Spleen (tissue), 11 donors: Measurements from ENCODE around the gene FES. TPM values are rescaled to one million over a fixed set of nuclear protein-coding genes. Genes with fewer than 3 reads are reported as not detected.

Experiments
- DNase-seq: peaks from one replicate; pipeline ENCODE4 v3.0.0-alpha.2; 2020
- H3K27ac ChIP-seq, 8 donors: fragments of 200-600 bp; sonication (generic) in 7 of 8; 1 replicate in 4 of 8; 2 replicates in 4 of 8; pipeline versions ENCODE4 v1.5.0 to v1.8.0; 2016 to 2021; ENCODE audit warnings: inconsistent platforms in 4 of 8, mild to moderate bottlenecking in 4 of 8, moderate library complexity in 1 of 8
- H3K27me3 ChIP-seq, 7 donors: fragments of 200-600 bp; sonication (generic) in 6 of 7; replicated peaks in 1 of 7; 1 replicate in 4 of 7; 2 replicates in 3 of 7; pipeline versions ENCODE4 v1.5.0 to v1.8.0; 2016 to 2021; ENCODE audit warnings: inconsistent platforms in 3 of 7, mild to moderate bottlenecking in 1 of 7
- H3K36me3 ChIP-seq, 6 donors: fragments of 200-600 bp; sonication (generic) in 5 of 6; 1 replicate in 4 of 6; 2 replicates in 2 of 6; pipeline versions ENCODE4 v1.5.0 to v1.8.0; 2016 to 2021; ENCODE audit warnings: inconsistent platforms in 2 of 6
- H3K4me1 ChIP-seq, 6 donors: fragments of 200-600 bp; sonication (generic) in 5 of 6; 1 replicate in 3 of 6; 2 replicates in 3 of 6; pipeline versions ENCODE4 v1.5.0 to v1.8.0; 2016 to 2021; ENCODE audit warnings: inconsistent platforms in 3 of 6
- H3K4me3 ChIP-seq, 8 donors: fragments of 200-600 bp; sonication (generic) in 7 of 8; 1 replicate in 4 of 8; 2 replicates in 4 of 8; pipeline versions ENCODE4 v1.5.0 to v1.8.0; 2016 to 2021; ENCODE audit warnings: inconsistent platforms in 4 of 8, mild to moderate bottlenecking in 4 of 8, moderate library complexity in 2 of 8
- H3K9me3 ChIP-seq, 8 donors: fragments of 200-600 bp; sonication (generic) in 7 of 8; 1 replicate in 4 of 8; 2 replicates in 4 of 8; pipeline versions ENCODE4 v1.5.0 to v1.8.0; 2016 to 2021; ENCODE audit warnings: inconsistent platforms in 4 of 8
- POLR2A ChIP-seq, 3 donors: fragments of 450-650 bp; IDR thresholded peaks; one replicate each; pipeline ENCODE4 v1.5.1; 2017; ENCODE audit warnings: antibody characterized with exemption in 3 of 3, mild to moderate bottlenecking in 1 of 3
- POLR2AphosphoS5 ChIP-seq, 3 donors: sonication (generic); formaldehyde crosslinking; IDR thresholded peaks; one replicate each; pipeline ENCODE4 v1.5.1; 2017; ENCODE audit warnings: antibody characterized with exemption in 3 of 3
- WGBS, 5 donors: extraction: QIAGEN DNeasy Blood & Tissue Kit in 3 of 5; methylation state at CpG; one replicate each; pipeline versions ENCODE4 v1.1.5 to v1.1.7; 2013 to 2018; 5-methylcytosine and 5-hydroxymethylcytosine counted together
- intact Hi-C: fragments of 100-400 bp; cut with DNase I; formaldehyde crosslinking; loops from one replicate; pipeline ENCODE4 v1.15.0; 2023; ENCODE audit warnings: low total_unique reads
- polyA plus RNA-seq, 3 donors: library from polyadenylated mRNA; stranded (reverse); fragments of 200-250 nt; gene quantifications; one replicate each; pipeline ENCODE4 v1.2.1, GENCODE V29; 2013
- total RNA-seq, 7 donors: library from RNA; depleted of rRNA in 3 of 7; stranded (reverse); fragments of >200 nt in 3 of 7; fragmentation: NEBNext Ultra II Directional in 4 of 7; extraction: Animal tissue kit (Norgen Biotek cat#: 25700) in 4 of 7; gene quantifications; one replicate each; pipeline versions ENCODE4 v1.1.0 to v1.2.1, GENCODE V29; 2016 to 2021
- TF ChIP-seq, protein P1 (sequence below), 11 experiments: fragments of 200-600 bp in 7 of 11; fragments of 450-650 bp in 4 of 11; sonication (generic) in 4 of 11; IDR thresholded peaks in 8 of 11; conservative IDR thresholded peaks in 3 of 11; 1 replicate in 7 of 11; 2 replicates in 4 of 11; pipeline versions ENCODE4 v1.4.0 to v1.8.0; 2016 to 2021; ENCODE audit warnings: antibody characterized with exemption in 11 of 11, inconsistent platforms in 4 of 11, mild to moderate bottlenecking in 1 of 11
- donor health status: healthy with polysubstance abuse.
- donor health status: DM: no; HTN: no; CAD: no; lungs with moderate emphysema.
- donor health status: DM: no; HTN: no; CAD: no.
- donor health status: Bipolar disorder and iron deficiency.
- donor health status: healthy.
- donor health status: DM: no; HTN: no; CAD: no.
- donor health status: DM: yes; HTN: yes; CAD: no.

The FES gene
- total and polyA plus RNA-seq, 10 donors: 39.5 to 369 (median 240) TPM

DNA sequence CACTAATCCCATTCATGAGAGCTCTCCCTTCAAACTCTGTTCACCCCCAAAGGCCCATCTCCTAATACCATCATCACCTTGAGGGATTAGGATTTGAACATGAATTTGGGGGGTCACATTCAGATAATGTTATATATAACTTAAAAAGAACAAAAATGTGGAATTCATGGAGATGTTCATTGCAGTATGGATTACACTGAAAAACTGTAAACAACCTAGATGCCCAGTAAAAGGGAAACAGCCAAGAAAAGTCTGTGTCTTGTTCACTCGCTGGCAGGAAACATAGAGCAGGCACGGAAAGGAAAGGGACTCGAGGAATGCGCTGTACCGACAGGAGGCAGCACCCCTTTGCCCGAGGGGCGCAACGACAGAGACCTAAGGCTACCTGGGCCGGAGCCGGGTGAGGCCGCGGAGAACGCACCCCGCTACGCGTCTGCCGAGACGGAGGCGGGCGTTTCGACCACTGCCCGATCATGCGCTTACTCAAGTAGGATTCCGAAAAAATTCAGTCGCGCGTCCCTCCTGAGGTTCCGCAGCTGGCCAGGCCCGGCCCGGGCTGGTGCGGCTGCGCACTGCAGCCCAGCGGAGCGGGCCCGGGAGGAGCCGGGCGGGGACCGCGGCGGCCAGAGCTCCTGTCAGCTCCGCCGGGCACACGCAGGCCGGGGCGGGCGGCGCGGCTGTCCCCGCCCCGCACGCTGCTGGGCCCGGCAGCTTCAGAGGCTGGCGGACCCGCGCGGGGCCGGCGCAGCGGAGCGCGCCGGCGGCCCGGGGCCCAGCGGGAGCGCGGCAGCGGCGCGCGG, 17.9 kb downstream of the FES start:
- no peaks in the 10 kb centered on the region for H3K27me3 ChIP-seq
- peak overlapping the region; percentile 93 to 99 (median 95) for H3K27ac ChIP-seq
- WGBS, 5 donors: 0 to 1% (median 0%) methylated on average over 13 to 71 of the region's 71 CpGs
- peak overlapping the region; percentile 60 to 92 (median 72) for H3K4me3 ChIP-seq
- H3K36me3 ChIP-seq: peaks cover 0 to 29% (median 26%) of the 10 kb centered on the region in 6 donors
- TF ChIP-seq, protein P1, sequence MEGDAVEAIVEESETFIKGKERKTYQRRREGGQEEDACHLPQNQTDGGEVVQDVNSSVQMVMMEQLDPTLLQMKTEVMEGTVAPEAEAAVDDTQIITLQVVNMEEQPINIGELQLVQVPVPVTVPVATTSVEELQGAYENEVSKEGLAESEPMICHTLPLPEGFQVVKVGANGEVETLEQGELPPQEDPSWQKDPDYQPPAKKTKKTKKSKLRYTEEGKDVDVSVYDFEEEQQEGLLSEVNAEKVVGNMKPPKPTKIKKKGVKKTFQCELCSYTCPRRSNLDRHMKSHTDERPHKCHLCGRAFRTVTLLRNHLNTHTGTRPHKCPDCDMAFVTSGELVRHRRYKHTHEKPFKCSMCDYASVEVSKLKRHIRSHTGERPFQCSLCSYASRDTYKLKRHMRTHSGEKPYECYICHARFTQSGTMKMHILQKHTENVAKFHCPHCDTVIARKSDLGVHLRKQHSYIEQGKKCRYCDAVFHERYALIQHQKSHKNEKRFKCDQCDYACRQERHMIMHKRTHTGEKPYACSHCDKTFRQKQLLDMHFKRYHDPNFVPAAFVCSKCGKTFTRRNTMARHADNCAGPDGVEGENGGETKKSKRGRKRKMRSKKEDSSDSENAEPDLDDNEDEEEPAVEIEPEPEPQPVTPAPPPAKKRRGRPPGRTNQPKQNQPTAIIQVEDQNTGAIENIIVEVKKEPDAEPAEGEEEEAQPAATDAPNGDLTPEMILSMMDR (IDR thresholded peaks at IDR 0.05 in 8 of 11, conservative IDR thresholded peaks at IDR 0.05 in 3 of 11): peak; percentile 43 to 90 (median 83)
- TF ChIP-seq POLR2AphosphoS5 (IDR thresholded peaks at IDR 0.05) (peak; percentile 83 to 89 (median 86)), POLR2A (IDR thresholded peaks at IDR 0.05) (peak in 2 of 3 donors; percentile 11 to 17)
- DNase-seq: peak; percentile 94
- intact Hi-C loops: no loop called here
- H3K9me3 ChIP-seq: no peaks in the 10 kb centered on the region
- peaks cover 15 to 54% (median 26%) of the 10 kb centered on the region in 6 donors for H3K4me1 ChIP-seq

DNA sequence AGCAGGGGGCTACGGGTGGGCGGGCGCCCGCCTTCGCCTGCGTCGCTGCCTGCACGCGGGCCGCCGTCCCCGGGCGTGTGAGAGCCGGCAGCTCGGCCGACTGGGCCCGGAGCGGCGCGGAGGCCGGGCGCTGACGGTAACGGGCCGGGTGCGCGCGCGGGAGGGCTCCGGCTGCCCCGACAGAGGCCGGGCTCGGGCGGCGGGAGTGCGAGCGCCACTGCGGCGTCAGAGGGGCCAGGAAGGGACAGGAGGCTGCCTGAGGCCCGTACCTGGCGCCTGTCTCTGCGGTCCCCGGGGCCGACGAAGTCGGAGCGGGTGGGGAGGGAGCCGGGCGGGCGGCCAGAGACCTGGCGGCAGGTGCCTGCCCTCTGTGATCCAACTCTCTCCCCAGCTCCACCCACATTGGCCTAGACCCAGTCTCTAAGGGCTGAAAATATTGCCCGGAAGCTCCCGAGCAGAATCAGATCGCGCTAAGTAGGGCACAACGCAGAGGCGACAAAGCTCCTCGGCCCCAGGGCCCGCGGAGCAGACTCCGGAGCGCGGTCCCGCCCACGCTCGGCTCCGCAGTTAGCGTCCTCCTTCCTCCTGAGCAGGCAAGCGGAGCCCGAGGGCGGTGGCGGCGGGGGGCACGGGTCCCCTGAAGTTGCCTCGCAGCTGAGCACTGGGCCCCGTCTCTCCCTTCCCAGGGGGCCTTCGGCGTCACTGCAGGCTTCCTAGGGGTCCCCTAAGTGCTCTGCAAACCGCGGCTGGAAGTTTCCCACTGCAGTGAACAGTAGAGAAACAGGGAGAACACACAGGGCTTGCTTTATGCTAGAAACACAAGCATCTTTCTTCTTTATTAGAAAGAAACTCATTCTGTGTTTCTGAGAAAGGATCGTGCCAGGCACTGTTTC, 18.8 kb downstream of the FES start, which contains the start of gene MAN2A2:
Gene MAN2A2, plus strand, starts transcription at position 463 of the 893 bp plus-strand sequence. CDS start 906 bp downstream, outside the sequence.
- H3K9me3 ChIP-seq: no peaks in the 10 kb centered on the region
- intact Hi-C loops: no loop called here
- H3K36me3 ChIP-seq: peaks cover 0 to 37% (median 34%) of the 10 kb centered on the region in 6 donors
- H3K27me3 ChIP-seq: no peaks in the 10 kb centered on the region
- WGBS, 5 donors: 1% methylated on average over 25 to 81 of the region's 81 CpGs
- TF ChIP-seq POLR2A (IDR thresholded peaks at IDR 0.05) (no peak), POLR2AphosphoS5 (IDR thresholded peaks at IDR 0.05) (peak; percentile 74 to 87 (median 81))
- TF ChIP-seq, protein P1 (IDR thresholded peaks at IDR 0.05 in 8 of 11, conservative IDR thresholded peaks at IDR 0.05 in 3 of 11): peak in 2 of 11 experiments; percentile 19 to 27
- peaks cover 15 to 48% (median 25%) of the 10 kb centered on the region in 6 donors for H3K4me1 ChIP-seq
- peak within 1 kb of the TSS; percentile 70 to 92 (median 74) for H3K4me3 ChIP-seq
- peak within 1 kb of the TSS; percentile 93 to 99 (median 95) for H3K27ac ChIP-seq
- DNase-seq: peak; percentile 96

- DNase-seq: peak; percentile 69
- intact Hi-C loops: no loop called here
- Histone ChIP-seq H3K9me3 (no peaks in the 10 kb centered on the region), H3K4me1 (peaks cover 15 to 48% (median 25%) of the 10 kb centered on the region in 6 donors), H3K4me3 (peak overlapping the region; percentile 57 to 92 (median 74)), H3K27me3 (no peaks in the 10 kb centered on the region), H3K27ac (peak overlapping the region; percentile 88 to 99 (median 95)), H3K36me3 (peaks cover 0 to 46% (median 42%) of the 10 kb centered on the region in 6 donors)
- 65 to 80% (median 75%) methylated on average over 16 to 18 of the region's 18 CpGs for WGBS, 5 donors
- TF ChIP-seq POLR2AphosphoS5 (IDR thresholded peaks at IDR 0.05): no peak
- no peak for TF ChIP-seq POLR2A (IDR thresholded peaks at IDR 0.05)
These were observed 19.6 kb downstream of the FES start for GRCh38 chr15:90903733-90904536.

GRCh38 chr15:90904746-90905145, 20.4 kb downstream of the FES start:
- Histone ChIP-seq H3K27ac (no peak overlapping the region), H3K4me3 (no peak overlapping the region), H3K4me1 (peaks cover 15 to 49% (median 26%) of the 10 kb centered on the region in 6 donors), H3K36me3 (peaks cover 0 to 54% (median 50%) of the 10 kb centered on the region in 6 donors), H3K27me3 (no peaks in the 10 kb centered on the region), H3K9me3 (no peaks in the 10 kb centered on the region)
- TF ChIP-seq POLR2A (IDR thresholded peaks at IDR 0.05) (no peak), POLR2AphosphoS5 (IDR thresholded peaks at IDR 0.05) (no peak)
- TF ChIP-seq, protein P1 (IDR thresholded peaks at IDR 0.05 in 8 of 11, conservative IDR thresholded peaks at IDR 0.05 in 3 of 11): no peak
- intact Hi-C loops: no loop called here
- DNase-seq: no peak
- 95 to 100% (median 97%) methylated on average over 3 to 9 of the region's 9 CpGs for WGBS, 5 donors
